Measurements from ENCODE around the gene ZDHHC14. TPM values are rescaled to one million over a fixed set of nuclear protein-coding genes. Genes with fewer than 3 reads are reported as not detected.

ZDHHC14 gene
- total RNA-seq, 1 donor: 7.9 TPM

DNA sequence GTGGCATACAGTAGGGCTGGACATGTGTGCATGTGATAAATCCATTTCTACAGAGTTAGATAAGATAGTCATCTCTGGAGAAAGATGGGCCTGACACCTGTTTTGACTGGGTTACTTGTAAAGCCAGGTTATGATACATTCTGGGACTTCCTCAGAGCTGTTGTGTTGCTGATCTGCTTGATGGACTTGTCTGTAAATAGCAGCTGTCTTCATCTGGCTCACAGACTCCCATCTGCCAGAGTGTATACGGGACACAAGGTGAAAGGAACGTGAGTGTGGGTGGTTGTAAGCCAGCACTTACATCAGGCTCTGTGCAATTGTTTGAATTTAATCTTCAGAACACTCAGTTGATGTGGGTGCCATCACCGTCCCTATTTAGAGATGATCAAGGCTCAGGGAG, 49.8 kb downstream of the ZDHHC14 start:
- no peak for DNase-seq (ENCODE audit: low read depth)
- TF ChIP-seq, protein P1, sequence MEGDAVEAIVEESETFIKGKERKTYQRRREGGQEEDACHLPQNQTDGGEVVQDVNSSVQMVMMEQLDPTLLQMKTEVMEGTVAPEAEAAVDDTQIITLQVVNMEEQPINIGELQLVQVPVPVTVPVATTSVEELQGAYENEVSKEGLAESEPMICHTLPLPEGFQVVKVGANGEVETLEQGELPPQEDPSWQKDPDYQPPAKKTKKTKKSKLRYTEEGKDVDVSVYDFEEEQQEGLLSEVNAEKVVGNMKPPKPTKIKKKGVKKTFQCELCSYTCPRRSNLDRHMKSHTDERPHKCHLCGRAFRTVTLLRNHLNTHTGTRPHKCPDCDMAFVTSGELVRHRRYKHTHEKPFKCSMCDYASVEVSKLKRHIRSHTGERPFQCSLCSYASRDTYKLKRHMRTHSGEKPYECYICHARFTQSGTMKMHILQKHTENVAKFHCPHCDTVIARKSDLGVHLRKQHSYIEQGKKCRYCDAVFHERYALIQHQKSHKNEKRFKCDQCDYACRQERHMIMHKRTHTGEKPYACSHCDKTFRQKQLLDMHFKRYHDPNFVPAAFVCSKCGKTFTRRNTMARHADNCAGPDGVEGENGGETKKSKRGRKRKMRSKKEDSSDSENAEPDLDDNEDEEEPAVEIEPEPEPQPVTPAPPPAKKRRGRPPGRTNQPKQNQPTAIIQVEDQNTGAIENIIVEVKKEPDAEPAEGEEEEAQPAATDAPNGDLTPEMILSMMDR (IDR thresholded peaks at IDR 0.05; ENCODE audit: insufficient read depth, low read length): no peak
- H3K4me3 ChIP-seq (ENCODE audit: low read depth, low read length): no peak overlapping the region

DNA sequence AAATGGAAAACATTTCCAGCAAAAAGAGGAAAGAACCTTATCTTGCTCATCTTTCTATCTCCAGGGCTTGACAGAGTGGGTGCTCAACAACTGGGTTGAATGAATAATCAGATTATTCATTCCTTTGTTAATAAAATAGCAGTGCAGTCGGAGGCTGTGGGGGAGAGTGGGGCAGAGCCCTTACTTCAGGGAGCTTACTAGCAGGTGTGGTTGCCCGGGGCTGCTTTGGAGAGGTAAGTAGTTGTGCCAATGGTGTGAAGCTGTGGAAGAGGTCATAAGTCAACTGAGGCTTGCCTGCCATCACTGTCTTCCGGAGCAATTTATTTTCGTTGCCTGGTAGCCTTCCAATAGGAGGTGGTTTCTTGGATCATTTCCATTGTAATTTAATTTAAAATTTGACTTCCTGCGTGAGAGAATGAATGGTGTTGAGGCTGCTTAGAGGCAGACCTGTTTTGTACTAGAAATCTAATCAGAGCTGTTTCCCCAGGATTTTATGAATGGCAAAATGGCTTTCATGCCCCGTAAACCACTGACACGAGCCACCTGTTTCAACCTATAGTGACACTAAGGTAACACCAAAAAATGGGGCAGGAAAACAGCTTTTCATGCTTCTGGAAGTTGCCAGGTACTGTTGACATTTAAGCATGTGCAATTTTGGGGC, 51.4 kb downstream of the ZDHHC14 start:
- no peak overlapping the region for H3K4me3 ChIP-seq (ENCODE audit: low read depth, low read length)
- no peak for DNase-seq (ENCODE audit: low read depth)
- TF ChIP-seq, protein P1 (IDR thresholded peaks at IDR 0.05; ENCODE audit: insufficient read depth, low read length): no peak

DNA sequence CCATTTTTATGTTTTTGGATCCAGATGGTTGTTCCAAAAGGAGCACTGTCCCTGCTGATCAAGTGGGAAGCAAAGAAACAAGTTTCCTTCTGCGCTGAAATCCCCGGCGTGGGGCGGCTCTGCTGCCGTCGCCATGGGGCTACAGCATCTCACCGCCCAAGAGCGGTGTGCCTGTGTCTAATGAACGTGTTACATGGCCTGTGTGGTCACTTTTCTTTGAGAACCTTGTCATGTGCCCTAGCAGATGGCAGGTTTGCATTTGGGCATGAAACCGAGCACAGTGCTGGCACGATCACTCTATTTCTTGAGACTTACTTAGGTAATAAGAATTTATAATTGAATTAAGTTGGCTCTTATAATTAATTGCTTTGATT, 51.9 kb downstream of the ZDHHC14 start:
- DNase-seq (ENCODE audit: low read depth): no peak
- TF ChIP-seq, protein P1 (IDR thresholded peaks at IDR 0.05; ENCODE audit: insufficient read depth, low read length): no peak
- H3K4me3 ChIP-seq (ENCODE audit: low read depth, low read length): no peak overlapping the region

DNA sequence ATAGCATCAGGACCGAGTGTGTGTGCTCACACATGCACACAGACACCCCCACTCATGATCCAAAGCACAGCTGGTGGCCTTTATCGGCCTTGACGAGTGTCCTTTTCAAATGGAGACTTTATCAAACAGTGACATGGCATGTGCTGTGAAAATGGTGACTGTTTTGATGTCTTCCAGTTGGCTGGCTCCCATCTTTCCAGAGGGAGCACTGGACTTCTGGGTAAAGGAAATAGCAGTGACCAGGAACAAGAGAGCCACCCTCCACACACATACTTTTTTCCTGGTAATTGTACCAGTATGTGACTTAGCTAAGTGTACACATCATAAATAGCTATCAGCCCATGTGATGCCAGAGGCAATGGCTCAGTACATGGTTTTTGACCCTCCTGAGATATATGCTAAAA, 52.7 kb downstream of the ZDHHC14 start:
- no peak overlapping the region for H3K4me3 ChIP-seq (ENCODE audit: low read depth, low read length)
- DNase-seq (ENCODE audit: low read depth): no peak
- TF ChIP-seq, protein P1 (IDR thresholded peaks at IDR 0.05; ENCODE audit: insufficient read depth, low read length): no peak

DNA sequence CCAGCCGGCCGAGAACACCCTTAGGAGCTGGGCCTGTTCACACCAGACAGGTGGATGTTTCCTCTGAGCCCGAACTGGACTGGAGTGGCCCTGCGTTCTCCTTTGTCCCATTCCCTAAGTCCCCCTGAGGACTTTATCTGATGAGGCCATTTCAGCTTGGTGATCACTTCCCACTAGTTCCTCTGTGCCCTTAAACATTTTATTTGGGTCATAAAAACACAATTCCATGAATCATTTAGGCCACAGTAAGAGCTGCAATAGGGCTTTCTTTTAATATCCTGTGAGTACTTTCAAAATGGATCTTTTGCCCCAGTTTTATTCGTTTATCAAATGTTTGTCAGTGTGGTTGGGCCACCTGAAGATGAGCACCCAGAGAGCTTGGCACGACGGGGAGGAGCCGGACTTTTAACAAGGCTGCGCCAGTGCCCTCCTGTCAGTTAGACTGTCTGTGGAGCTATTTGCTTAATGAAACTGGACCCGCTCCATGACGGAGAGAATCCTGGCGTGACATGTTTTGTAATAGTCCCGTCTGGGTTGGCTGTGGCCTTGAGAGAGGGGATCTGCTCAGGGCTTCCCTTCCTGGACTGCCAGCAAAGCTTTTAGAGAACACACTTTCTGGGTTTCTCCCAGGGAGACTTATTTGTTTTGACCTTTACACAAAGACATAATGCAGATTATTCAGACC, 53.5 kb downstream of the ZDHHC14 start:
- H3K4me3 ChIP-seq (ENCODE audit: low read depth, low read length): no peak overlapping the region
- DNase-seq (ENCODE audit: low read depth): no peak
- TF ChIP-seq, protein P1 (IDR thresholded peaks at IDR 0.05; ENCODE audit: insufficient read depth, low read length): no peak

DNA sequence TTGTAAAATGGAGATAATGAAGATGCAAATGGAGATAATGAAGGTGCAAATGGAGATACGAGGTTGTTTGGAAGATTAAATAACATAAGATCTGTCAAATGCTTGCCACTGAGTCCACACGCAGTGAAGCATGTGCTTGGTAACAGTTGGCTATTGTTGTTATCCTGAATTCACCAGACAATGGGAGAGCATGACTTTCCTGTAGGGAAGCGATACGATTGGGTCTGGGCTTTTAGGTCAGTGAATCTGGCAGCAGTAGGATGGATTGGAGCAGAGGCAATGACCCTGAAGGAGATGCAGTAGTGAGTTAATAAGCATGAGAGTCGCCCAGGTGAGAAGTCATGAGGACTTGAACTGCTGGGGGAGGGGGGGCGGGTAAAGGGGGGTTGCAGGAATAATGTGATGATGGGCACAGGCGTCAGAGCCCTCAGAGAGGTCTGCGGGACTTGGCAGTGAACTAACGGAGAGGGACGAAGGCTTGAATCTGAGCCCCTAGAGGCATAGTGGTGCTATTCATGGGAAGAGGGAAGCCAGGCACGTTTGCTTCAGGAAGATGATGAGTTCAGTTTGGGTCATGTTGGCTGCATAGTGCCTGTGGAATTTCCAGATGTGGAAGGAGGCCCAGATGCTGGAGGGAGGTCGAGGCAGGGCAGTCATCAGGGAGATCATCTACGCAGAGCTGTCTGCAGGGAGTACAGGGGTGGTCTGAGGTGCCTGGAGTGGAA, 55.4 kb downstream of the ZDHHC14 start:
- TF ChIP-seq, protein P1 (IDR thresholded peaks at IDR 0.05; ENCODE audit: insufficient read depth, low read length): no peak

More for the DNA sequence above, 55.4 kb downstream of the ZDHHC14 start:
- no peak overlapping the region for H3K4me3 ChIP-seq (ENCODE audit: low read depth, low read length)
- DNase-seq (ENCODE audit: low read depth): peak; percentile 3
